B cell (primary cell): ENCODE measurements around the gene EFCAB12. TPM values are rescaled to one million over a fixed set of nuclear protein-coding genes. Genes with fewer than 3 reads are reported as not detected.

Source experiments
- ATAC-seq: fragments of 200-7000 bp; cut with Tn5 transposase; one replicate; pipeline ENCODE4 v1.10.0; 2021; ENCODE audit warnings: low read depth, mild to moderate bottlenecking, moderate number of reproducible peaks, moderate library complexity
- CTCF ChIA-PET: fragments of 350-600 bp; sonication (Branson Sonifier 250); formaldehyde crosslinking; loops from one replicate; lab custom pipeline; 2021; ENCODE audit warnings: antibody characterized with exemption, inconsistent platforms; lab: Charles Lee
- POLR2A ChIA-PET: fragments of 350-600 bp; sonication (Branson Sonifier 250); formaldehyde crosslinking; loops from one replicate; lab custom pipeline; 2021; ENCODE audit warnings: antibody characterized with exemption; lab: Charles Lee
- DNase-seq: peaks from one replicate; pipeline ENCODE4 v3.0.0; 2013
- H2AFZ ChIP-seq: 2 replicates; pipeline ENCODE4 v1.6.1; 2012; ENCODE audit warnings: mild to moderate bottlenecking, low read depth, low read length; ENCODE audit not compliant: insufficient read depth, poor library complexity, severe bottlenecking
- H3K27ac ChIP-seq, 2 donors: 1 replicate in 1 of 2; 2 replicates in 1 of 2; pipeline ENCODE4 v1.5.1; 2012 to 2013; ENCODE audit warnings: low read length in 2 of 2, mild to moderate bottlenecking in 2 of 2, moderate library complexity in 1 of 2
- H3K27me3 ChIP-seq, 4 experiments: fragments of 200-600 bp in 1 of 4; sonication (generic) in 1 of 4; replicated peaks in 1 of 4; 1 replicate in 2 of 4; 2 replicates in 2 of 4; pipeline versions ENCODE4 v1.6.1 to v1.7.0; 2013 to 2016; ENCODE audit warnings: low read length in 3 of 4, mild to moderate bottlenecking in 2 of 4, mixed read lengths in 1 of 4, moderate library complexity in 1 of 4; ENCODE audit not compliant: insufficient read depth in 4 of 4, control insufficient read depth in 3 of 4; ENCODE audit errors: control extremely low read depth in 1 of 4
- H3K36me3 ChIP-seq, 2 experiments: replicated peaks in 1 of 2; 1 replicate in 1 of 2; 2 replicates in 1 of 2; pipeline versions ENCODE4 v1.6.1 to v1.7.1; 2013; ENCODE audit warnings: low read length in 1 of 2; ENCODE audit not compliant: insufficient read depth in 2 of 2, control insufficient read depth in 1 of 2; ENCODE audit errors: control extremely low read depth in 1 of 2, extremely low read depth in 1 of 2
- H3K4me1 ChIP-seq, 2 donors: fragments of 200-600 bp in 1 of 2; sonication (generic) in 1 of 2; 1 replicate in 1 of 2; 2 replicates in 1 of 2; pipeline versions ENCODE4 v1.5.1 to v1.6.1; 2013 to 2017; ENCODE audit warnings: low read length in 2 of 2; ENCODE audit not compliant: control insufficient read depth in 2 of 2, insufficient read depth in 2 of 2
- H3K4me2 ChIP-seq: replicated peaks from 2 replicates; pipeline ENCODE3; 2012; ENCODE audit warnings: mild to moderate bottlenecking, low read depth, low read length; ENCODE audit not compliant: poor library complexity, severe bottlenecking
- H3K4me3 ChIP-seq, 5 experiments: fragments of 200-600 bp in 1 of 5; sonication (generic) in 1 of 5; 1 replicate in 3 of 5; 2 replicates in 2 of 5; pipeline versions ENCODE4 v1.5.1 to v1.7.0; 2011 to 2016; ENCODE audit warnings: low read length in 4 of 5, mild to moderate bottlenecking in 4 of 5, low read depth in 2 of 5, control low read depth in 1 of 5, moderate library complexity in 1 of 5; ENCODE audit not compliant: insufficient read depth in 1 of 5; ENCODE audit errors: control extremely low read depth in 1 of 5, extremely low read depth in 1 of 5
- H3K79me2 ChIP-seq: fragments of 200-600 bp; sonication (generic); one replicate; pipeline ENCODE4 v1.6.0; 2016; ENCODE audit warnings: low read length; ENCODE audit not compliant: control insufficient read depth, insufficient read depth
- H3K9ac ChIP-seq: fragments of 200-600 bp; sonication (generic); 2 replicates; pipeline ENCODE4 v1.6.1; 2017; ENCODE audit warnings: mild to moderate bottlenecking, low read length, moderate library complexity
- H3K9me3 ChIP-seq, 3 donors: one replicate each; pipeline versions ENCODE4 v1.6.1 to v1.7.1; 2013; ENCODE audit warnings: low read length in 2 of 3; ENCODE audit not compliant: control insufficient read depth in 2 of 3, insufficient read depth in 1 of 3; ENCODE audit errors: control extremely low read depth in 1 of 3
- H4K20me1 ChIP-seq: 2 replicates; pipeline ENCODE4 v1.6.0; 2012; ENCODE audit warnings: mild to moderate bottlenecking, low read length; ENCODE audit not compliant: insufficient read depth, control insufficient read depth, poor library complexity, severe bottlenecking
- H3K27ac Mint-ChIP-seq: one replicate; pipeline ENCODE4 v1.8.0; 2021; ENCODE audit warnings: mixed read lengths
- H3K27me3 Mint-ChIP-seq: one replicate; pipeline ENCODE4 v1.8.0; 2021; ENCODE audit warnings: mixed read lengths
- H3K4me1 Mint-ChIP-seq: one replicate; pipeline ENCODE4 v1.8.0; 2021; ENCODE audit warnings: mixed read lengths
- H3K4me3 Mint-ChIP-seq: one replicate; pipeline ENCODE4 v1.8.0; 2021; ENCODE audit warnings: mixed read lengths
- H3K9me3 Mint-ChIP-seq: one replicate; pipeline ENCODE4 v1.8.0; 2022; ENCODE audit warnings: mixed read lengths; ENCODE audit not compliant: insufficient read depth
- CTCF ChIP-seq: fragments of 200-600 bp; IDR thresholded peaks from one replicate; pipeline ENCODE4 v1.8.0; 2022; ENCODE audit warnings: antibody characterized with exemption, mild to moderate bottlenecking
- EZH2 ChIP-seq: IDR thresholded peaks from 2 replicates; pipeline ENCODE4 v1.6.1; 2012; ENCODE audit warnings: borderline replicate concordance, low read depth, mild to moderate bottlenecking, moderate library complexity, low read length; ENCODE audit not compliant: insufficient read depth, poor library complexity, severe bottlenecking
- WGBS: methylation state at CpG from one replicate; pipeline ENCODE4 v1.1.5; 2013; ENCODE audit warnings: missing lambda C conversion rate; ENCODE audit not compliant: insufficient coverage; 5-methylcytosine and 5-hydroxymethylcytosine counted together
- intact Hi-C: fragments of 100-400 bp; cut with micrococcal nuclease; formaldehyde crosslinking; loops from one replicate; pipeline ENCODE4 v1.10.0; 2022
- polyA plus RNA-seq: library from polyadenylated mRNA; depleted of rRNA; stranded (reverse); fragments of >200 nt; gene quantifications from 2 replicates; pipeline ENCODE4 v1.2.3, GENCODE V29; 2012
- total RNA-seq, 2 donors: library from RNA; stranded (reverse); fragments of 120-200 nt in 1 of 2; gene quantifications; 1 replicate in 1 of 2; 2 replicates in 1 of 2; pipeline versions ENCODE4 v1.2.3 to v1.2.4, GENCODE V29; 2013 to 2022

EFCAB12 gene
- total and polyA plus RNA-seq, 2 donors (not counting 1 experiment from before 2014, with no cell fraction given), result 3.5 to 6.5 TPM

GRCh38 chr3:129379582-129380358 is 48.7 kb downstream of the EFCAB12 start:
- H3K4me3 ChIP-seq, result no peak overlapping the region
- 92% methylated on average over 2 of the region's 7 CpGs for WGBS
- H2AFZ ChIP-seq, result no peak overlapping the region
- H4K20me1 ChIP-seq, result no peaks in the 10 kb centered on the region
- TF ChIP-seq CTCF (no peak), EZH2 (no peak)
- H3K4me1 Mint-ChIP-seq, result no peaks in the 10 kb centered on the region
- no peak overlapping the region for H3K27ac ChIP-seq
- no peak for ATAC-seq
- intact Hi-C loops, result loop anchor here (5.0 kb wide), 1 partner anchor 248 kb away; no protein-coding TSS in a partner anchor
- no peak for DNase-seq
- CTCF ChIA-PET, result interaction anchor here (1.1 kb wide), 1 partner anchor 110 kb away, joined by 4 read pairs; no protein-coding TSS in a partner anchor
- peaks cover 2% of the 10 kb centered on the region in 2 experiments for H3K36me3 ChIP-seq
- H3K9me3 Mint-ChIP-seq, result no peaks in the 10 kb centered on the region
- no peak overlapping the region for H3K4me2 ChIP-seq
- H3K4me3 Mint-ChIP-seq, result no peak overlapping the region
- POLR2A ChIA-PET, result no interaction called here
- H3K27me3 Mint-ChIP-seq, result no peaks in the 10 kb centered on the region
- H3K27me3 ChIP-seq, result no peaks in the 10 kb centered on the region
- no peaks in the 10 kb centered on the region for H3K79me2 ChIP-seq
- H3K9me3 ChIP-seq, result peaks cover 0 to 21% (median 3%) of the 10 kb centered on the region in 3 donors
- no peak overlapping the region for H3K27ac Mint-ChIP-seq
- no peak overlapping the region for H3K9ac ChIP-seq
- H3K4me1 ChIP-seq, result no peaks in the 10 kb centered on the region

GRCh38 chr3:129378949-129379348 is 49.5 kb downstream of the EFCAB12 start:
- H3K4me3 ChIP-seq, result no peak overlapping the region
- no peaks in the 10 kb centered on the region for H3K4me1 ChIP-seq
- ChIA-PET CTCF (interaction anchor here (0.6 to 1.1 kb wide), 2 partner anchors 111 to 446 kb away, joined by 3 to 4 read pairs; no protein-coding TSS in a partner anchor), POLR2A (no interaction called here)
- no peak overlapping the region for H3K9ac ChIP-seq
- no peak overlapping the region for H3K4me2 ChIP-seq
- intact Hi-C loops, result no loop called here
- peaks cover 0 to 21% (median 3%) of the 10 kb centered on the region in 3 donors for H3K9me3 ChIP-seq
- Mint-ChIP-seq H3K4me3 (no peak overlapping the region), H3K27ac (no peak overlapping the region), H3K9me3 (no peaks in the 10 kb centered on the region), H3K4me1 (no peaks in the 10 kb centered on the region), H3K27me3 (no peaks in the 10 kb centered on the region)
- DNase-seq, result no peak
- no peak overlapping the region for H2AFZ ChIP-seq
- H3K27me3 ChIP-seq, result no peaks in the 10 kb centered on the region
- peaks cover 2% of the 10 kb centered on the region in 2 experiments for H3K36me3 ChIP-seq
- 63% methylated on average over 1 of the region's 1 CpG for WGBS
- H4K20me1 ChIP-seq, result no peaks in the 10 kb centered on the region
- no peaks in the 10 kb centered on the region for H3K79me2 ChIP-seq
- no peak for TF ChIP-seq CTCF
- no peak for TF ChIP-seq EZH2
- no peak overlapping the region for H3K27ac ChIP-seq
- no peak for ATAC-seq
